ENCODE measurements around the gene CATSPERB. TPM values are rescaled to one million over a fixed set of nuclear protein-coding genes. Genes with fewer than 3 reads are reported as not detected.

Gene CATSPERB
- total and polyA plus RNA-seq, 2 experiments from 2014 or later, result 0.27 to 0.38 TPM

DNA sequence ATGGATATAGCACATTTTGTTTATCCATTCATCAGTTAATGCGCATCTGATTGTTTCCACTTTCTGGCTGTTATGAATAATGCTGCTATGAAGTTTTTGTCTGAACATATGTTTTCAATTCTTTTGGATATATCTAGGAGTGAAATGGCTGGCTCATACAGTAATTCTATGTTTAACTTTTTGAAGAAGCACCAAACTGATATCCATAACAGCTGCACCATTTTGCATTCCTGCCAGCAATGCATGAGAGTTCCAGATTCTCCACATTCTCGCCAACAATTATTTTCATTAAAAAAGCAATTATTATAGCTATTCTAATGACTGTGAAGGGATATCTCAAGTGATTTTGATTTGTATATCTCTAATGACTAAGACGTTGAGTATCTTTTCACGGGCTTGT lies 131.9 kb downstream of the CATSPERB start:
- H3K4me1 Mint-ChIP-seq, result no peaks in the 10 kb centered on the region
- DNase-seq (ENCODE audit: low spot score) (no peak), ATAC-seq (no peak)
- no peaks in the 10 kb centered on the region for H3F3A ChIP-seq (replicated peaks; ENCODE audit: low read depth)
- TF ChIP-seq, protein P1, sequence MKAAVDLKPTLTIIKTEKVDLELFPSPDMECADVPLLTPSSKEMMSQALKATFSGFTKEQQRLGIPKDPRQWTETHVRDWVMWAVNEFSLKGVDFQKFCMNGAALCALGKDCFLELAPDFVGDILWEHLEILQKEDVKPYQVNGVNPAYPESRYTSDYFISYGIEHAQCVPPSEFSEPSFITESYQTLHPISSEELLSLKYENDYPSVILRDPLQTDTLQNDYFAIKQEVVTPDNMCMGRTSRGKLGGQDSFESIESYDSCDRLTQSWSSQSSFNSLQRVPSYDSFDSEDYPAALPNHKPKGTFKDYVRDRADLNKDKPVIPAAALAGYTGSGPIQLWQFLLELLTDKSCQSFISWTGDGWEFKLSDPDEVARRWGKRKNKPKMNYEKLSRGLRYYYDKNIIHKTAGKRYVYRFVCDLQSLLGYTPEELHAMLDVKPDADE (IDR thresholded peaks at IDR 0.05), result no peak
- TF ChIP-seq, protein P2, sequence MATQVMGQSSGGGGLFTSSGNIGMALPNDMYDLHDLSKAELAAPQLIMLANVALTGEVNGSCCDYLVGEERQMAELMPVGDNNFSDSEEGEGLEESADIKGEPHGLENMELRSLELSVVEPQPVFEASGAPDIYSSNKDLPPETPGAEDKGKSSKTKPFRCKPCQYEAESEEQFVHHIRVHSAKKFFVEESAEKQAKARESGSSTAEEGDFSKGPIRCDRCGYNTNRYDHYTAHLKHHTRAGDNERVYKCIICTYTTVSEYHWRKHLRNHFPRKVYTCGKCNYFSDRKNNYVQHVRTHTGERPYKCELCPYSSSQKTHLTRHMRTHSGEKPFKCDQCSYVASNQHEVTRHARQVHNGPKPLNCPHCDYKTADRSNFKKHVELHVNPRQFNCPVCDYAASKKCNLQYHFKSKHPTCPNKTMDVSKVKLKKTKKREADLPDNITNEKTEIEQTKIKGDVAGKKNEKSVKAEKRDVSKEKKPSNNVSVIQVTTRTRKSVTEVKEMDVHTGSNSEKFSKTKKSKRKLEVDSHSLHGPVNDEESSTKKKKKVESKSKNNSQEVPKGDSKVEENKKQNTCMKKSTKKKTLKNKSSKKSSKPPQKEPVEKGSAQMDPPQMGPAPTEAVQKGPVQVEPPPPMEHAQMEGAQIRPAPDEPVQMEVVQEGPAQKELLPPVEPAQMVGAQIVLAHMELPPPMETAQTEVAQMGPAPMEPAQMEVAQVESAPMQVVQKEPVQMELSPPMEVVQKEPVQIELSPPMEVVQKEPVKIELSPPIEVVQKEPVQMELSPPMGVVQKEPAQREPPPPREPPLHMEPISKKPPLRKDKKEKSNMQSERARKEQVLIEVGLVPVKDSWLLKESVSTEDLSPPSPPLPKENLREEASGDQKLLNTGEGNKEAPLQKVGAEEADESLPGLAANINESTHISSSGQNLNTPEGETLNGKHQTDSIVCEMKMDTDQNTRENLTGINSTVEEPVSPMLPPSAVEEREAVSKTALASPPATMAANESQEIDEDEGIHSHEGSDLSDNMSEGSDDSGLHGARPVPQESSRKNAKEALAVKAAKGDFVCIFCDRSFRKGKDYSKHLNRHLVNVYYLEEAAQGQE (IDR thresholded peaks at IDR 0.05; ENCODE audit: unreplicated experiment), result no peak
- TF ChIP-seq ZNF331 (CRISPR knock-in tag; IDR thresholded peaks at IDR 0.05; ENCODE audit: low read depth), result no peak
- H4K20me1 ChIP-seq (replicated peaks; ENCODE audit: insufficient read depth), result no peaks in the 10 kb centered on the region
- peaks cover 2% of the 10 kb centered on the region for H3K27me3 Mint-ChIP-seq (ENCODE audit: insufficient read depth, low read depth, poor library complexity)
- no peak overlapping the region for H3K27ac ChIP-seq (ENCODE audit: low read depth)
- no peaks in the 10 kb centered on the region for H3K9me2 ChIP-seq (ENCODE audit: insufficient read depth)
- H3K4me3 ChIP-seq, result no peak overlapping the region
- H3K79me2 ChIP-seq (replicated peaks; ENCODE audit: insufficient read depth), result no peaks in the 10 kb centered on the region
- H2AFZ ChIP-seq, result no peak overlapping the region
- H3K27me3 ChIP-seq (ENCODE audit: insufficient read depth), result no peaks in the 10 kb centered on the region
- no peaks in the 10 kb centered on the region for H3K4me1 ChIP-seq (ENCODE audit: insufficient read depth)
- no peak overlapping the region for H3K4me2 ChIP-seq
- H3K36me3 ChIP-seq (ENCODE audit: insufficient read depth), result peaks cover 4% of the 10 kb centered on the region; the same call in 1 of the 2 replicates
- H3K27ac Mint-ChIP-seq, result no peak overlapping the region
- H3K36me3 Mint-ChIP-seq (ENCODE audit: low read depth), result peaks cover 5% of the 10 kb centered on the region; the same call in 2 of the 3 replicates
- no peak overlapping the region for H3K4me3 Mint-ChIP-seq
- H3K9me3 Mint-ChIP-seq, result peaks cover 19% of the 10 kb centered on the region

DNA sequence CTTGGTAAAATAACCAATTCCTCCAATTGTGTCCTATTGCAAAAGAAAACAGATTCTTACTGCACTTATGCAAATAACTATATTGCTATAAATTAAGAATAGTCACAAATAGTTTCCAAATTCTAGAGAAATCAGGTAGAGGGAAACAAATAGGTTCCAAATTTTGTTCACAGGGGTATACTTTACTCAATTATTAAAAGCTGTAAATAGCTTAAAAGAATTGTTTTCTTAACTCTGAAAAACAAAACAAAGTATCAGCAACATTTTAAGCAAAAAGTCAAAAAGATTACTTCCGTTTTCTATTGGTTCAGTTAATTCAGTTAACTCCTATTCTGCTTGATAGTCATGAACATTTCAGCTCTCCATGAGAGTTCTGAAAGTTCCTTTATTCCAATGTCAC lies 136.2 kb downstream of the CATSPERB start:
- Mint-ChIP-seq H3K4me1 (no peaks in the 10 kb centered on the region), H3K27me3 (ENCODE audit: insufficient read depth, low read depth, poor library complexity) (no peaks in the 10 kb centered on the region), H3K9me3 (peaks cover 39% of the 10 kb centered on the region), H3K36me3 (ENCODE audit: low read depth) (peaks cover 15% of the 10 kb centered on the region; the same call in 2 of the 3 replicates), H3K4me3 (no peak overlapping the region), H3K27ac (no peak overlapping the region)
- ATAC-seq, result no peak
- H3K27ac ChIP-seq (ENCODE audit: low read depth), result no peak overlapping the region
- no peaks in the 10 kb centered on the region for H3K4me1 ChIP-seq (ENCODE audit: insufficient read depth)
- H3K27me3 ChIP-seq (ENCODE audit: insufficient read depth), result no peaks in the 10 kb centered on the region
- no peak overlapping the region for H3K4me2 ChIP-seq
- no peak overlapping the region for H2AFZ ChIP-seq
- DNase-seq (ENCODE audit: low spot score), result no peak
- H3K79me2 ChIP-seq (replicated peaks; ENCODE audit: insufficient read depth), result no peaks in the 10 kb centered on the region
- no peak overlapping the region for H3K4me3 ChIP-seq
- no peaks in the 10 kb centered on the region for H3F3A ChIP-seq (replicated peaks; ENCODE audit: low read depth)
- H3K36me3 ChIP-seq (ENCODE audit: insufficient read depth), result peaks cover 4% of the 10 kb centered on the region; the same call in 1 of the 2 replicates
- H3K9me2 ChIP-seq (ENCODE audit: insufficient read depth), result no peaks in the 10 kb centered on the region
- H4K20me1 ChIP-seq (replicated peaks; ENCODE audit: insufficient read depth), result no peaks in the 10 kb centered on the region
- TF ChIP-seq EZH2 (IDR thresholded peaks at IDR 0.05; ENCODE audit: low read depth, unreplicated experiment), result no peak
- TF ChIP-seq, protein P2 (IDR thresholded peaks at IDR 0.05; ENCODE audit: unreplicated experiment), result no peak
- TF ChIP-seq ZNF331 (CRISPR knock-in tag; IDR thresholded peaks at IDR 0.05; ENCODE audit: low read depth), result no peak
- TF ChIP-seq, protein P3, sequence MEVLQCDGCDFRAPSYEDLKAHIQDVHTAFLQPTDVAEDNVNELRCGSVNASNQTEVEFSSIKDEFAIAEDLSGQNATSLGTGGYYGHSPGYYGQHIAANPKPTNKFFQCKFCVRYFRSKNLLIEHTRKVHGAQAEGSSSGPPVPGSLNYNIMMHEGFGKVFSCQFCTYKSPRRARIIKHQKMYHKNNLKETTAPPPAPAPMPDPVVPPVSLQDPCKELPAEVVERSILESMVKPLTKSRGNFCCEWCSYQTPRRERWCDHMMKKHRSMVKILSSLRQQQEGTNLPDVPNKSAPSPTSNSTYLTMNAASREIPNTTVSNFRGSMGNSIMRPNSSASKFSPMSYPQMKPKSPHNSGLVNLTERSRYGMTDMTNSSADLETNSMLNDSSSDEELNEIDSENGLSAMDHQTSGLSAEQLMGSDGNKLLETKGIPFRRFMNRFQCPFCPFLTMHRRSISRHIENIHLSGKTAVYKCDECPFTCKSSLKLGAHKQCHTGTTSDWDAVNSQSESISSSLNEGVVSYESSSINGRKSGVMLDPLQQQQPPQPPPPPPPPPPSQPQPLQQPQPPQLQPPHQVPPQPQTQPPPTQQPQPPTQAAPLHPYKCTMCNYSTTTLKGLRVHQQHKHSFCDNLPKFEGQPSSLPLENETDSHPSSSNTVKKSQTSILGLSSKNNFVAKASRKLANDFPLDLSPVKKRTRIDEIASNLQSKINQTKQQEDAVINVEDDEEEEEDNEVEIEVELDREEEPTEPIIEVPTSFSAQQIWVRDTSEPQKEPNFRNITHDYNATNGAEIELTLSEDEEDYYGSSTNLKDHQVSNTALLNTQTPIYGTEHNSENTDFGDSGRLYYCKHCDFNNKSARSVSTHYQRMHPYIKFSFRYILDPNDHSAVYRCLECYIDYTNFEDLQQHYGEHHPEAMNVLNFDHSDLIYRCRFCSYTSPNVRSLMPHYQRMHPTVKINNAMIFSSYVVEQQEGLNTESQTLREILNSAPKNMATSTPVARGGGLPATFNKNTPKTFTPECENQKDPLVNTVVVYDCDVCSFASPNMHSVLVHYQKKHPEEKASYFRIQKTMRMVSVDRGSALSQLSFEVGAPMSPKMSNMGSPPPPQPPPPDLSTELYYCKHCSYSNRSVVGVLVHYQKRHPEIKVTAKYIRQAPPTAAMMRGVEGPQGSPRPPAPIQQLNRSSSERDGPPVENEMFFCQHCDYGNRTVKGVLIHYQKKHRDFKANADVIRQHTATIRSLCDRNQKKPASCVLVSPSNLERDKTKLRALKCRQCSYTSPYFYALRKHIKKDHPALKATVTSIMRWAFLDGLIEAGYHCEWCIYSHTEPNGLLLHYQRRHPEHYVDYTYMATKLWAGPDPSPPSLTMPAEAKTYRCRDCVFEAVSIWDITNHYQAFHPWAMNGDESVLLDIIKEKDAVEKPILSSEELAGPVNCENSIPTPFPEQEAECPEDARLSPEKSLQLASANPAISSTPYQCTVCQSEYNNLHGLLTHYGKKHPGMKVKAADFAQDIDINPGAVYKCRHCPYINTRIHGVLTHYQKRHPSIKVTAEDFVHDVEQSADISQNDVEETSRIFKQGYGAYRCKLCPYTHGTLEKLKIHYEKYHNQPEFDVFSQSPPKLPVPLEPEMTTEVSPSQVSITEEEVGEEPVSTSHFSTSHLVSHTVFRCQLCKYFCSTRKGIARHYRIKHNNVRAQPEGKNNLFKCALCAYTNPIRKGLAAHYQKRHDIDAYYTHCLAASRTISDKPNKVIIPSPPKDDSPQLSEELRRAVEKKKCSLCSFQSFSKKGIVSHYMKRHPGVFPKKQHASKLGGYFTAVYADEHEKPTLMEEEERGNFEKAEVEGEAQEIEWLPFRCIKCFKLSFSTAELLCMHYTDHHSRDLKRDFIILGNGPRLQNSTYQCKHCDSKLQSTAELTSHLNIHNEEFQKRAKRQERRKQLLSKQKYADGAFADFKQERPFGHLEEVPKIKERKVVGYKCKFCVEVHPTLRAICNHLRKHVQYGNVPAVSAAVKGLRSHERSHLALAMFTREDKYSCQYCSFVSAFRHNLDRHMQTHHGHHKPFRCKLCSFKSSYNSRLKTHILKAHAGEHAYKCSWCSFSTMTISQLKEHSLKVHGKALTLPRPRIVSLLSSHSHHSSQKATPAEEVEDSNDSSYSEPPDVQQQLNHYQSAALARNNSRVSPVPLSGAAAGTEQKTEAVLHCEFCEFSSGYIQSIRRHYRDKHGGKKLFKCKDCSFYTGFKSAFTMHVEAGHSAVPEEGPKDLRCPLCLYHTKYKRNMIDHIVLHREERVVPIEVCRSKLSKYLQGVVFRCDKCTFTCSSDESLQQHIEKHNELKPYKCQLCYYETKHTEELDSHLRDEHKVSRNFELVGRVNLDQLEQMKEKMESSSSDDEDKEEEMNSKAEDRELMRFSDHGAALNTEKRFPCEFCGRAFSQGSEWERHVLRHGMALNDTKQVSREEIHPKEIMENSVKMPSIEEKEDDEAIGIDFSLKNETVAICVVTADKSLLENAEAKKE (CRISPR knock-in tag; IDR thresholded peaks at IDR 0.05), result no peak

All from GM23338 (cell line).